Activated CD8-positive, alpha-beta memory T cell treated with anti-CD3 and anti-CD28 coated beads, Interleukin-2, amount 50 U/mL, for 24 hours (primary cell): Measurements from ENCODE around the gene DOCK1.

Experiments
- DNase-seq: peaks from one replicate; pipeline ENCODE4 v3.0.0-alpha.2; 2020; ENCODE audit errors: extremely low read depth

Gene DOCK1

DNA sequence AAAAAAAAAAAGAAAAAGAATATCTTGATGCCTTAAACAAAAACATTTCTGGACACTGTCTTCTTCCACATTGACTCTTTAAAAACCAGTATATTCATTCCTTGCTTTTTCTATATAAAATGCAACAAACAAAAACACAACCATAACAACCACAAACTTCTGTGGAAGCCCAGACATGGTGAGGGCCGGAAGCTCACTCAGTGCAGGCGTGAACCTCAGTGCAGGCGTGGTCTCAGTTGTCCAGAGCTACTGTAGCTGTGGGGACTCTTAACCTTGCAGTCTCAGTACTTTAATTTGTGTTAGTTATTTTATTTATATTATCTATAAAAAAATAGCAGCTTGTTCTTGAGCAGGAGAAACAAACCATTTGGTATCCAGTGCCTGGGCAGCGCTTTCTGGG lies 131.8 kb downstream of the DOCK1 start:
- no peak for DNase-seq

GRCh38 chr10:127039435-127039834 lies 134.2 kb downstream of the DOCK1 start:
- DNase-seq = no peak

DNA sequence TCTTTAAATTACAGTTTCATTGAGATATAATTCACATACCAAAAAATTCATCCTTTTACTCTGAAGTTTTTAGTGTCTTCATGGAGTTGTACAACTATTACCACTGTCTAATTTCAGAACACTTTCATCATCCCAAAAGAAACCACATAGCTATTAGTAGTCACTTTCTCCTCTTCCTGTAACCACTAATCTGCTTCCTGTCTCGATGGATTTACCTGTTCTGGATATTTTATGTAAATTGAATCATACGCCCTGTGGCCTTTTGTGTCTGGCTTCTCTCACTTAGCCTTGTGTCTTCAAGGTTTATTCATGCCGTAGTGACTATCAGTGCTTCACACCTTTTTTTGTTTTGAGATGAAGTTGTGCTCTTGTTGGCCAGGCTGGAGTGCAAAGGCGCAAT lies 135.5 kb downstream of the DOCK1 start:
- DNase-seq = no peak

GRCh38 chr10:127041552-127041951 lies 136.3 kb downstream of the DOCK1 start:
- no peak for DNase-seq

DNA sequence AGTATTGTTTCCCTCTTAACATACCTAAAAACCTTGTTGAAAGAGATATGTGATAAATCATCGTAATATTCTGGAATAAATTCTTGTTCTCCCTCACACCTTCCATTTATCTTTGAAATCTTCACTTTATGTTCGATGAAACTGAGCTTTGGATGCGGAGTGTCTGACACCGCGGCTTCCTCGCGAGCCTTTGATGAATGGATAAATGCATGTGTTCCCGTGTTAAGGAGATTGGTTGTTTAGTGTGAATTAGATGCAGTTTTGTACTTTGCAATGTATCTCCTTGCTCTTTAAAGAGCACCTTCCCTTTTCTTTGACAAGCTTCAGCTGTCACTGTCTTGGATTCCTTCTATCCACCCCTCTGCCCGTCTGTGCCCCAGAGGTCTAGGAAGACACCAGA lies 138.1 kb downstream of the DOCK1 start:
- no peak for DNase-seq

DNA sequence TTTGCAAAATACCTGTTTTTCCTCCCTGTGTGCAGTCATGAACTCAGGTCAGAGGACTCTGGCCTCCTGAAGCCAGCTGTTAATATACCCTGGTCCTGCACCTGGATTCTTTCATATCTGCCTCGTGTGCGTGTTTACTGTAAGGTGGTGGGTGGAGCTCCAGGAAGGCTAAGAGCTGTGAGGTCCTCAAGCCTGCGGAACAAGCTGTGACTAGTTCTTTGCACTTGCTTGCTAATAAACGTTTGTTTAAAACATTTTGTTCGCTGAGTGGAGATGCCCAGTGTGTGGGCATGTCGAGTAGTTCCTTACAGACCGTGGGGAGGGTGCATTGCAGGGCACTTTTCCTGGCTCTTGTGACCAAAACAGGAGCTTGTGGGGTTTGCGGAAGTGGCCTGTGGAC lies 139.0 kb downstream of the DOCK1 start:
- no peak for DNase-seq

GRCh38 chr10:127046975-127047877 lies 142.0 kb downstream of the DOCK1 start:
- DNase-seq = no peak

GRCh38 chr10:127047878-127048238 lies 142.6 kb downstream of the DOCK1 start:
- DNase-seq = no peak

DNA sequence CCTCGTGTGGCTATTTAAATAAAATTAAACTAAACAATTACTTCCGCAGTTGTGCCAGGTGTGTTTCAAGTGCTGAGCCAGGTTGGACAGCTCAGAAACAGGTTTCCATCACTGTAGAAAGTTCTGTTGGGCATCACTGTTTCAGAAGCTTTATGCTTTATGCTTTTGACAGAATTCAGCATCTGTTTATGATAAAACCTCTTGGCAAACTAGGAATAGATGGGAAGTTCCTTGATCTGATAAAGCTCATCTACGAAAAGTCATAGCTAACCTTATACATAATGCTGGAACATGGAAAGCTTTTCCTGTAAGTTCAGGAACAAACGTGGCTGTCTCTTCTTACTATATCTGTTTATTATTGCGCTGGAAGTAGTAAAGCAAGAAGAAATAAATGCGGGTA lies 143.4 kb downstream of the DOCK1 start:
- DNase-seq = no peak

GRCh38 chr10:127052001-127052400 lies 146.8 kb downstream of the DOCK1 start:
- DNase-seq = no peak

- DNase-seq = no peak
Observed at GRCh38 chr10:127055263-127055662, 150.0 kb downstream of the DOCK1 start.

- DNase-seq = no peak
Observed at GRCh38 chr10:127059314-127059713, 154.1 kb downstream of the DOCK1 start.

DNA sequence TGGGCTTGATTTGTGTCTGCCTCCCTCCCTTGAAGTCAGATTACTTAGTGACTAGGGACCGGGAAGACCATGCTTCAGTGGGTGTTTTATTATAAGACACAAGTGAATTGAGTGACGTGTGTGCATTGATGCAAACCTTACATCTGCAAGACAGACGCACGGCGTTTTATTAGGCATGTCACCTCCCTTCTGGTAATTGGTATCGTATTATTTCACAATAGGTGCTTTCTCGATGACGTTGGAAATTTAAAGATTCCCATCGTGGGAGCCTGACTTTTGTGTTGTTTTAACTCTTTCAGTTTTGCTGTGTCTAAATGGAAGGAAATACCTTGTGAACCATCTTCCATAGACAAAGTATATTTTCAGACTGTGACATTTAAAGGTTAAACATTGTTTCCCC lies 158.5 kb downstream of the DOCK1 start:
- no peak for DNase-seq

DNA sequence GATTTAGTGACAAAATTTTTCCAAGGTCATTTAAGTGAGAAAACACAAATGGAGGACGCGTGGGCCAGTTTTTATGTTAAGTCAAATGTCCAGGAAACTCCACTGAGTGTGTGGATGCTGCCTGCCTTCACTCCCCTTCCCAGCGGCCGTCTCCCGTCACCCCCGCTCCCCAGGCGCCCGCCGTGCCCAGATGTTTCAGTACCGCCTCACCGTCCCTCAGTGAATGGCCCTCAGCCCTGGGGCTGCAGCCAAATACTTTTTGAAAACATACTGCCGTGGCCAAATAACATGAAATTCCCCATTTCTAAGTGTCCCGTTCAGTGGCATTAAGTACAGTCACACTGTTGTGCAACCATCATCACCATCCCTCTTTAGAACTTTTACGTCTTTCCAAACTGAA lies 159.2 kb downstream of the DOCK1 start:
- no peak for DNase-seq

DNA sequence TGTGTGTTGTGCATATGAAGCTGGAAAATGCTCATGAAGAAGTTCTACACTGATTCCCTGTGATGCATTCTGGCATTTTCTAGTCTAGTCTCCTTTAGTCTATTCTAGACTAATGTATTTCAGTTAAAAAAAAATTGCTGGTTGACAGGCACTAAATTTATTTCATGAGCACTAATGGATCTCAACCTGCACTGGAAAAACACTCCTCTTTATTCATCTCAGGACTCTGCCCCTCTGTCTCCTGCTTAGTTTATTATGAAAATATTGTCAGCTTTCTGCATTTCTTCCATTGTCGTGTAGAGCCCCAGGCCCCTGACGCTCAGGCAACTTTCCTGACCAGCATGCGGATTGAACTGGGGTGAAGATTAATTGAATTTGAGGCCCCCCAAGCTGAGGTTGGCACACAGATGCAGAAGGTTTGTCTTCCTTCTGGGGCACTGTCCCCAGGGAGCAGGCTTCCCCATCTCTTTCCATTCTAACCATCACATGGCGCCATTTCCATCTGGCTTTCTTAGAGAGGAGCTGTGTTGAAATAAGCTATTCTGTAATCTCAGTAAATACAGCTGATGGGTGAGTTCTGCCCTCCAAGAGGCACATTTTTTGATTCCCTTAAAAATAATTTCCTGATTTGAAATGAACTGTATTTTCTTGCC lies 162.4 kb downstream of the DOCK1 start:
- DNase-seq = no peak

- DNase-seq = no peak
Observed at GRCh38 chr10:127068485-127068884, 163.3 kb downstream of the DOCK1 start.

DNA sequence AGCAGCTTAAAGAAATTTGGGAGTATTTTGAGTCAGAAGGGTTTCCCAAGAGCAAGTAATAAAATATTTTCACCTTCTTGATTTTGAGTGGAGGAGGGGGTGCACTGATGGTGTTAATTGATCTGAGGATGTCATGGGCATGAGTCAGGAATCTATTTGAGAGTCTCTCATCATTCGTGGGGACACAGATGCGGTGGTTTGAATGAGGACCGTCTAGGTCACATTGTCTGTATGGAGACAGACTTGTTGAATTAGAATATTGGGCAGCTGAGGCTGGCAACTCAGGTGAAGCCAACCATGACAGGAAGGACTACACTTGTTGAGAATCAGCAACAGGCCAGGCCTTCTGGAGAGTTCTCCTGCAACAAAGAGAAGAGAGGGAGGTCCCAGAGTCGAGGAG lies 164.2 kb downstream of the DOCK1 start:
- DNase-seq = no peak

- no peak for DNase-seq
Observed at GRCh38 chr10:127071126-127071525, 165.9 kb downstream of the DOCK1 start.

GRCh38 chr10:127073666-127074065 lies 168.4 kb downstream of the DOCK1 start:
- no peak for DNase-seq

GRCh38 chr10:127079392-127079791 lies 174.2 kb downstream of the DOCK1 start:
- no peak for DNase-seq

- no peak for DNase-seq
Observed at GRCh38 chr10:127080317-127080716, 175.1 kb downstream of the DOCK1 start.

- no peak for DNase-seq
Observed at GRCh38 chr10:127081851-127082345, 176.7 kb downstream of the DOCK1 start.

DNA sequence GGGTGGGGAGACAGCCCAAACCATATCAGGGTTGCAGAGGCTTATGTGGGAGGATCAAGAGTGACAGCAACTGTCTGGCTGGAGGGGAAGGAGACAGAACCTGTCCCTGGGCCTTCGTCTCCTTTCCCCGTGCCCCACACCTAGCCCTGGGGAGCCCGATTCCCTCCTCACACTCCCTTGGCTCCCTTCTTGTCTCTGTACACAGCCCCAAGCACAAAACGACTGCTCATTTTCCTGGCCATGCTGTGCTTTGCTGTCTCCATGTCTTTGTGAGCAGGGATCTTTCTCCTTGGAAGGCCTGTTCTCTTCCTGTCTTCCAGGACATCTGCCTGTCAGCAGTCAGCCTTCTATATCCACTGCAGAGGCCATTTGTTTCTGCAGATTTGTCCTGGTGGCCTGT lies 177.4 kb downstream of the DOCK1 start:
- DNase-seq = no peak
